ENCODE results near the gene MYO7B. TPM values are rescaled to one million over a fixed set of nuclear protein-coding genes. Genes with fewer than 3 reads are reported as not detected.

MYO7B gene
- total and polyA plus RNA-seq, 9 donors, result 0.05 to 0.95 (median 0.25) TPM; not detected in 3

DNA sequence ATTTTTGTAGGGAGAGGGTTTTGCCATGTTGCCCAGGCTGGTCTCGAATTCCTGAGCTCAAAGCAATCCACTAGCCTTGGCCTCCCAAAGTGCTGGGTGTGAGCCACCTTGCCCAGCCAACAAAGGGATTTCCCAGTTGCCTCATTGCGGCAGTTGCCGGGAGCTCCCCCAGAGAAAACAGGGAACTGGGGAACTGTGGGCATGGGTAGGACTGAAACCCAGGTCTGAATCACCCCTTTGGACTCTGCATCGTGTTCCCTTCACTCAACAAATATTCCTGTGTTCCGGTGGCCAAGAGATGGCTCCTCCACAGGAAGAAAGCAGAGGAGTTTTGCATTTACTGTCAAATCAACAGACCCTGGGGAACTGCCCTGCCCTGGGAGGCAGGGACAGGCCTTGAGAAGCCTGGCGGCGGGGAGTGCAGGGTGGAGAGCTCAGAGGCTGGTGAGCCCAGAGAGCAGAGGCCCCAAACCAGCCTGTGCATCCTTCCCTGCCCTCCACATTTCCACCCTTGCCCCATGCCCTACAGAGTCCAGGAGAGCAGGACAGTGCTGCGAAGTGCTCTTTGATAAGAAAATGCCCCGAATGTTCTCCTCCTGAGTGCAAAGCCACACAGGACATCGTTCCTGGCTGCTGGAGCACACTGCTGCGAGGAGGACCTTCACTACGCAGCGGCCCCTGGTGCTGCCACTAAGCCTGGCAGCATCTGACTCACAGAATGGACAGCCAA, 24.9 kb downstream of the MYO7B start:
- Histone ChIP-seq H3K27ac (no peak overlapping the region), H3K9me3 (no peaks in the 10 kb centered on the region), H3K4me1 (ENCODE audit: insufficient read depth) (no peaks in the 10 kb centered on the region), H3K36me3 (no peaks in the 10 kb centered on the region), H3K4me3 (no peak overlapping the region), H3K27me3 (no peaks in the 10 kb centered on the region)
- WGBS, 3 donors, result 77 to 87% (median 79%) methylated on average over 13 of the region's 13 CpGs
- no peak for DNase-seq
- intact Hi-C loops (cut with DNase I), result no loop called here
- TF ChIP-seq EP300 (IDR thresholded peaks at IDR 0.05) (no peak), POLR2A (IDR thresholded peaks at IDR 0.05) (no peak)
- TF ChIP-seq, protein P1, sequence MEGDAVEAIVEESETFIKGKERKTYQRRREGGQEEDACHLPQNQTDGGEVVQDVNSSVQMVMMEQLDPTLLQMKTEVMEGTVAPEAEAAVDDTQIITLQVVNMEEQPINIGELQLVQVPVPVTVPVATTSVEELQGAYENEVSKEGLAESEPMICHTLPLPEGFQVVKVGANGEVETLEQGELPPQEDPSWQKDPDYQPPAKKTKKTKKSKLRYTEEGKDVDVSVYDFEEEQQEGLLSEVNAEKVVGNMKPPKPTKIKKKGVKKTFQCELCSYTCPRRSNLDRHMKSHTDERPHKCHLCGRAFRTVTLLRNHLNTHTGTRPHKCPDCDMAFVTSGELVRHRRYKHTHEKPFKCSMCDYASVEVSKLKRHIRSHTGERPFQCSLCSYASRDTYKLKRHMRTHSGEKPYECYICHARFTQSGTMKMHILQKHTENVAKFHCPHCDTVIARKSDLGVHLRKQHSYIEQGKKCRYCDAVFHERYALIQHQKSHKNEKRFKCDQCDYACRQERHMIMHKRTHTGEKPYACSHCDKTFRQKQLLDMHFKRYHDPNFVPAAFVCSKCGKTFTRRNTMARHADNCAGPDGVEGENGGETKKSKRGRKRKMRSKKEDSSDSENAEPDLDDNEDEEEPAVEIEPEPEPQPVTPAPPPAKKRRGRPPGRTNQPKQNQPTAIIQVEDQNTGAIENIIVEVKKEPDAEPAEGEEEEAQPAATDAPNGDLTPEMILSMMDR (IDR thresholded peaks at IDR 0.05), result no peak

DNA sequence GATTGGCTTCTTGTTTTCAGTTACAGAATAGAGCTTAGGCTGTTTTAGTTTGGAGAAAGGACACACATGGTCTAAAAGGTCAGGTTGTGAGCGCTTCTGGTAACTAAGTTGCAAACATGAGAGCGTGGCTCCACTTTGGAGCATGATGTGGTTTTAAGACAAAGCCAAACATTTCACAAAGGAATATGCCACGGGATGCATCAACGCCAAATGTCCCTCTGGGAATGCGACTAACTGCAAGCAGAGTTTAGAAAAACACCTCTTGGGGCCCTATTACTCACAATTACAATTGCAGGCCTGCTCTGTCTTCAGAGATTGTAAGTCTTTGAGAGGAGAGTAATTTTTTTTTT, 25.4 kb downstream of the MYO7B start:
- TF ChIP-seq, protein P1 (IDR thresholded peaks at IDR 0.05), result no peak
- WGBS, 3 donors, result 74 to 89% (median 86%) methylated on average over 5 of the region's 5 CpGs

DNA sequence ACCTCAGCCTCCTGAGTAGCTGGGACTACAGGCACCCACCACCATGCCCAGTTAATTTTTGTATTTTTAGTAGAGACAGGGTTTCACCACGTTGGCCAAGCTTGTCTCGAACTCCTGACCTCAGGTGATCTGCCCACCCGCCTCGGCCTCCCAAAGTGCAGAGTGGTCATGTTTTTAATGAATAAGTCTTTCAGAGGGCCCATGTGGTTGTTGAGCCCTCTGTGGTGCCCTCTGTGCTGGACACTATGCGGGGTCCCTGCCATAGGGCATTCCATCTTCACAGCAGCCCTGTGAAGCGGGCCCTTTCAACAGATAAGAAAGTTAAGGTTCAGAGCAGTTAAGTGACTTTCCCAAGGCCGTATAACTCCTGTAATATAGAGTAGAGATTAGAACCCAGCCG, 25.9 kb downstream of the MYO7B start:
- TF ChIP-seq EP300 (IDR thresholded peaks at IDR 0.05) (no peak), POLR2A (IDR thresholded peaks at IDR 0.05) (no peak)
- TF ChIP-seq, protein P1 (IDR thresholded peaks at IDR 0.05), result no peak
- intact Hi-C loops (cut with DNase I), result no loop called here
- H3K27ac ChIP-seq, result no peak overlapping the region

More for the DNA sequence above, 25.4 kb downstream of the MYO7B start:
- intact Hi-C loops (cut with DNase I), result no loop called here
- H3K36me3 ChIP-seq, result no peaks in the 10 kb centered on the region
- no peak for DNase-seq
- no peaks in the 10 kb centered on the region for H3K9me3 ChIP-seq
- no peak overlapping the region for H3K4me3 ChIP-seq
- no peaks in the 10 kb centered on the region for H3K27me3 ChIP-seq
- H3K4me1 ChIP-seq (ENCODE audit: insufficient read depth), result no peaks in the 10 kb centered on the region
- no peak overlapping the region for H3K27ac ChIP-seq

DNA sequence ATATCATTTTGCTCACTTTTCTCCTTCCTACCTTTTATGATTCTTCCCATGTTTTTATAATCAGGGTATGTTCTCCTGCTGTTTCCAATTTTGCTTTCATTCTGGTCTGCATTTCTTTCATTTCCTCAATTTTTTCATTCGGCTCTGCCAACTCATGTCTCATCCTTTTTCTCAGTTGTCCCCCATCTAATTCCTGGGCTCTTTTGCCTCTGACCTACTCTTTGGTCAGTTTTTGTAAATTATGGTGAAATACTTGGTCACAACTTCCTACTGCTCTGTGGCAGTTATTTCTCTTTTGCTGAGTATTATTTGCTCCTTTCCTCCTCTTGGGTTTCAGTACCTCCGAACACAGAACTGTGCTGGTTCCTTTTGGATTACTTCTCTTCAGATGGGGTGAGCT, 27.5 kb downstream of the MYO7B start:
- no peaks in the 10 kb centered on the region for H3K27me3 ChIP-seq
- TF ChIP-seq POLR2A (IDR thresholded peaks at IDR 0.05), result no peak
- no peak for TF ChIP-seq EP300 (IDR thresholded peaks at IDR 0.05)
- TF ChIP-seq, protein P1 (IDR thresholded peaks at IDR 0.05), result no peak
- no peak overlapping the region for H3K4me3 ChIP-seq
- no peaks in the 10 kb centered on the region for H3K4me1 ChIP-seq (ENCODE audit: insufficient read depth)
- H3K27ac ChIP-seq, result no peak overlapping the region
- H3K9me3 ChIP-seq, result no peaks in the 10 kb centered on the region
- no peaks in the 10 kb centered on the region for H3K36me3 ChIP-seq
- intact Hi-C loops (cut with DNase I), result no loop called here
- no peak for DNase-seq
- 86 to 91% (median 90%) methylated on average over 2 of the region's 2 CpGs for WGBS, 3 donors

More for the DNA sequence above, 25.9 kb downstream of the MYO7B start:
- H3K9me3 ChIP-seq, result no peaks in the 10 kb centered on the region
- no peaks in the 10 kb centered on the region for H3K27me3 ChIP-seq
- no peak for DNase-seq
- 86 to 87% (median 87%) methylated on average over 8 of the region's 8 CpGs for WGBS, 3 donors
- H3K36me3 ChIP-seq, result no peaks in the 10 kb centered on the region
- no peaks in the 10 kb centered on the region for H3K4me1 ChIP-seq (ENCODE audit: insufficient read depth)
- no peak overlapping the region for H3K4me3 ChIP-seq
